ENCODE data around the gene PSMA5. TPM values are rescaled to one million over a fixed set of nuclear protein-coding genes. Genes with fewer than 3 reads are reported as not detected.

PSMA5 gene
- polyA plus RNA-seq, 3 donors: 36.6 to 119 (median 118) TPM

DNA sequence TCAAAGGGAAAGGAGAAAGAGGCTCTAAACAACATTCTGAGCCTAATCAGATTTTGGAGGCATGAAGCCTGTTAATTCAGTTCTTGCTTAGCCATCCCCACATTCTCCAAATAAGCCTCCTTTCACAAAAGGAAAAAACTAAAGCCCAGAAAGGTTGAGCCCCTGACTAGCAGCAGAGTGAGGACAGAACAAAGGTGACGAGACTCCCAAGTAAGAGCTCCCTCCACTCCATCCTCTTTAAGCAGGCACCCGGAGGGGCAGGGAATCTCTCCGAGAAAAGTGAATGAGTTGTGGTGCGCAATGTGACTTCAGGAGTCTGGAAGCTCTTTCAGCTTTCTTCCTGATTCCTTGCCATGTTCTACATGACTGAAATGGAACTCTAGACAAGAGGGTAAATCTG, 76.1 kb downstream of the PSMA5 start:
- no peak overlapping the region for H3K9ac ChIP-seq (ENCODE audit: insufficient read depth, low read length, poor library complexity, severe bottlenecking)
- intact Hi-C loops (cut with micrococcal nuclease): no loop called here
- Mint-ChIP-seq H3K4me1 (no peaks in the 10 kb centered on the region), H3K4me3 (no peak overlapping the region), H3K9me3 (peaks cover 0 to 2% (median 0%) of the 10 kb centered on the region in 7 donors), H3K27ac (peak overlapping the region in 1 of 7 donors; percentile 37), H3K36me3 (peaks cover 81 to 95% of the 10 kb centered on the region in 2 donors), H3K27me3 (ENCODE audit: low read depth in 3 of 3) (peaks cover 0 to 3% (median 0%) of the 10 kb centered on the region in 3 donors)
- H3K4me3 ChIP-seq (replicated peaks in 1 of 3; ENCODE audit: low read depth in 2 of 3, low read length in 3 of 3): no peak overlapping the region
- no peak overlapping the region for H3K27ac ChIP-seq (ENCODE audit: low read depth in 1 of 2, low read length in 2 of 2)
- WGBS (ENCODE audit: insufficient coverage): 84% methylated on average over 3 of the region's 4 CpGs
- H3K4me2 ChIP-seq (replicated peaks; ENCODE audit: extremely low read depth, low read length, poor library complexity, severe bottlenecking): no peak overlapping the region
- DNase-seq: no peak
- no peaks in the 10 kb centered on the region for H3K79me2 ChIP-seq (ENCODE audit: insufficient read depth, low read length)
- TF ChIP-seq, protein P1, sequence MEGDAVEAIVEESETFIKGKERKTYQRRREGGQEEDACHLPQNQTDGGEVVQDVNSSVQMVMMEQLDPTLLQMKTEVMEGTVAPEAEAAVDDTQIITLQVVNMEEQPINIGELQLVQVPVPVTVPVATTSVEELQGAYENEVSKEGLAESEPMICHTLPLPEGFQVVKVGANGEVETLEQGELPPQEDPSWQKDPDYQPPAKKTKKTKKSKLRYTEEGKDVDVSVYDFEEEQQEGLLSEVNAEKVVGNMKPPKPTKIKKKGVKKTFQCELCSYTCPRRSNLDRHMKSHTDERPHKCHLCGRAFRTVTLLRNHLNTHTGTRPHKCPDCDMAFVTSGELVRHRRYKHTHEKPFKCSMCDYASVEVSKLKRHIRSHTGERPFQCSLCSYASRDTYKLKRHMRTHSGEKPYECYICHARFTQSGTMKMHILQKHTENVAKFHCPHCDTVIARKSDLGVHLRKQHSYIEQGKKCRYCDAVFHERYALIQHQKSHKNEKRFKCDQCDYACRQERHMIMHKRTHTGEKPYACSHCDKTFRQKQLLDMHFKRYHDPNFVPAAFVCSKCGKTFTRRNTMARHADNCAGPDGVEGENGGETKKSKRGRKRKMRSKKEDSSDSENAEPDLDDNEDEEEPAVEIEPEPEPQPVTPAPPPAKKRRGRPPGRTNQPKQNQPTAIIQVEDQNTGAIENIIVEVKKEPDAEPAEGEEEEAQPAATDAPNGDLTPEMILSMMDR (IDR thresholded peaks at IDR 0.05): no peak
- H4K20me1 ChIP-seq (ENCODE audit: insufficient read depth, low read length): peaks cover 3% of the 10 kb centered on the region
- H2AFZ ChIP-seq (ENCODE audit: insufficient read depth, low read depth, low read length, poor library complexity, severe bottlenecking): no peak overlapping the region
- H3K9me3 ChIP-seq (replicated peaks in 1 of 2; ENCODE audit: control insufficient read depth in 1 of 2, insufficient read depth in 1 of 2, low read length in 2 of 2): no peaks in the 10 kb centered on the region
- H3K27me3 ChIP-seq (ENCODE audit: control insufficient read depth in 2 of 2, insufficient read depth in 2 of 2, low read length in 2 of 2): no peaks in the 10 kb centered on the region
- H3K36me3 ChIP-seq (replicated peaks in 1 of 2; ENCODE audit: control insufficient read depth in 1 of 2, insufficient read depth in 2 of 2, low read length in 2 of 2): peaks cover 77 to 100% of the 10 kb centered on the region in 2 donors
- no peaks in the 10 kb centered on the region for H3K4me1 ChIP-seq (ENCODE audit: control insufficient read depth in 1 of 2, insufficient read depth in 2 of 2, low read length in 2 of 2)

Other genes with a start within 250 kb of the PSMA5 start
- 100 to 1,000 TPM in 1 of 3 donors, 10 to 100 TPM in 2; 70.1 to 107 (median 99.1) TPM for gene SARS1, start 212.5 kb downstream of the PSMA5 start, polyA plus RNA-seq
- under 1 TPM; 0.03 to 0.97 (median 0.04) TPM for gene CELSR2, start 176.9 kb downstream of the PSMA5 start, polyA plus RNA-seq
- 10 to 100 TPM in 1 of 3 donors, 1 to 10 TPM in 2; 5.8 to 25.5 (median 7.1) TPM for gene PSRC1, start 143.3 kb downstream of the PSMA5 start, polyA plus RNA-seq
- under 1 TPM in 1 of 3 donors, not detected in 2; 0.13 TPM for gene MYBPHL, start 119.4 kb downstream of the PSMA5 start, polyA plus RNA-seq
- 10 to 100 TPM; 21.3 to 41.1 (median 35.3) TPM for gene SORT1, start 28.5 kb downstream of the PSMA5 start, polyA plus RNA-seq
- gene SYPL2, start 40.1 kb upstream of the PSMA5 start, polyA plus RNA-seq: under 1 TPM in 2 of 3 donors, not detected in 1; 0.03 to 0.12 TPM
- 1 to 10 TPM; 1.1 to 3.6 (median 1.7) TPM for gene ATXN7L2, start 57.5 kb upstream of the PSMA5 start, polyA plus RNA-seq
- 10 to 100 TPM in 1 of 3 donors, 1 to 10 TPM in 2; 1.4 to 13.2 (median 4.2) TPM for gene CYB561D1, start 67.6 kb upstream of the PSMA5 start, polyA plus RNA-seq
- under 1 TPM; 0.05 to 0.26 (median 0.07) TPM for gene AMIGO1, start 83.3 kb upstream of the PSMA5 start, polyA plus RNA-seq
- gene GPR61, start 113.4 kb upstream of the PSMA5 start, polyA plus RNA-seq: under 1 TPM in 1 of 3 donors, not detected in 2; 0.28 TPM
- gene GNAI3, start 122.2 kb upstream of the PSMA5 start, polyA plus RNA-seq: 10 to 100 TPM in 2 of 3 donors, 1 to 10 TPM in 1; 3.0 to 14.2 (median 10.4) TPM
- under 1 TPM in 1 of 3 donors, not detected in 2; 0.05 TPM for gene GNAT2, start 193.2 kb upstream of the PSMA5 start, polyA plus RNA-seq
- 100 to 1,000 TPM in 2 of 3 donors, 10 to 100 TPM in 1; 75.0 to 961 (median 117) TPM for gene AMPD2, start 193.4 kb upstream of the PSMA5 start, polyA plus RNA-seq
- gene GSTM4, start 229.7 kb upstream of the PSMA5 start, polyA plus RNA-seq: 10 to 100 TPM; 11.9 to 22.9 (median 15.9) TPM
- 10 to 100 TPM in 1 of 3 donors, 1 to 10 TPM in 2; 1.5 to 12.0 (median 6.3) TPM for gene GSTM2, start 241.6 kb upstream of the PSMA5 start, polyA plus RNA-seq